GOT3 (cell line): ENCODE data around the gene RASGRP3.
A peak's percentile ranks its signal among the peaks of the same experiment; 100 is the strongest.

Experiments used
- DNase-seq: peaks from one replicate; lab custom pipeline; 2025; ENCODE audit warnings: mixed read lengths; lab: John Stamatoyannopoulos, UW

Gene RASGRP3

GRCh38 chr2:33525666-33526065 is 49.2 kb downstream of the RASGRP3 start:
- DNase-seq: no peak

- no peak for DNase-seq
These were observed 49.7 kb downstream of the RASGRP3 start for GRCh38 chr2:33526132-33526531.

- DNase-seq: no peak
These were observed 50.5 kb downstream of the RASGRP3 start for GRCh38 chr2:33526921-33527320.

DNA sequence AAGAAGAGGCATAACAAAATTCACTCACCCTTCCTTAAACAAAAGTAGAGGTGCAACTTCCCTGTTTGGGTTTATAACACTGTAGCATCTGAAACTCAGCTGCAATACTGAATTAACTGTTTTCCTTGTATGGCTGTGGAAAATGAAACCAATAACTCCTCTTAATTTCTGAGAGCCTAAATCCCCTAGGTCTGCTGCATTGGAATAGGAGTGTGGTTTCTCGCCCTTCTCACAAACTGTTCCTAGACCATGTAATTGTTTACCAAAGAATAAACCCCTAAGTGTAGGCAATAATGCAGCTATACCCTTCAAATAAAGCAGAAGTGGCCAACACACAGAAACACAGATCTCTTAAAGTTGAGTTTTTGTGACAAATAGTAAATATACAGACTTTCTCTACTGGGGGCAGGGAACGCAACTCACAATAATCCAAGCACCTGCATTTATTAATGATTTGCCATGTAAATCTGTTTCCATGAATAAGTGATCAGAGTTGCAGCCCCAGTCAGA is 52.0 kb downstream of the RASGRP3 start:
- DNase-seq: no peak

- peak; percentile 13 for DNase-seq
These were observed 53.5 kb downstream of the RASGRP3 start for GRCh38 chr2:33529771-33530481.

DNA sequence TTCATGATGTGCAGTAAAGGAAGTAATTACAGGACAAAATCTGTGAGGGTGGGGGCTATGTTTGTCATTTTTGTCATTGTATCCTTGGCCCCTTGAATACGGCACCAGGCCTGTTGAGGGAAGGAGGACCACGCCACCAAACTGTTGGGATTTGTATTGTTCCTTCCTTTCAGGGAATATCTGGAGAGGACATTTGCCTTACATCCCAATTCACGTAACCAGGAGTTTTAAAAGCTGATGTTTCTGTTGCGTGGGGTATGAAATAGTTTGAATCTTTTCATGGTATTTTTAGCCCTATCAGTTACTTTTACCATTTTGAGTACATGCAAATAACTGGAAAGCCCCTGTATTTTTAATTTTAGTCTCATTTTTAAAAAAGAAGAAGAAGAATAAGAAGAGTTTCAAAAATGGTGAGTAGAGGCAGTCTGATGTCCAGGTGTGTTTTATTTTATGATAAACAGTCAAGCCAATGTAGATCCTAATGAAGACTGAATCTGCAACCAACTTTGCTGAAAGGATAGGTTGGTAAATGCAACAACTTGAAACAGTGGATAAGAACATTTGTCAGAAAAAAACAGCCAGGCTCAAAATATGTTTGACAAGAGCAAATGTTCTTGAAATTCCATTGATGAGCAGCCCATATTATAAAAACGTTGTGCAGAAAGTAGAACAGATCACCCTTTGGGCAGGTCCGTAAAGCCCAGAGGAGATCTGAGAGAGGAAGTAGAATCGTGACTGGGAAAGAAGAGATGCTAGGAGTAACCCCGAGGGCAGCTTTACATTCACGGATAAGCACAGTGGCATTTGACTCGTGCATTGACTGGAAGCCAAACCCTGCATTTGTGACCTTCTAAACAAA is 54.5 kb downstream of the RASGRP3 start:
- DNase-seq: no peak

- no peak for DNase-seq
These were observed 55.2 kb downstream of the RASGRP3 start for GRCh38 chr2:33531549-33532059.

DNA sequence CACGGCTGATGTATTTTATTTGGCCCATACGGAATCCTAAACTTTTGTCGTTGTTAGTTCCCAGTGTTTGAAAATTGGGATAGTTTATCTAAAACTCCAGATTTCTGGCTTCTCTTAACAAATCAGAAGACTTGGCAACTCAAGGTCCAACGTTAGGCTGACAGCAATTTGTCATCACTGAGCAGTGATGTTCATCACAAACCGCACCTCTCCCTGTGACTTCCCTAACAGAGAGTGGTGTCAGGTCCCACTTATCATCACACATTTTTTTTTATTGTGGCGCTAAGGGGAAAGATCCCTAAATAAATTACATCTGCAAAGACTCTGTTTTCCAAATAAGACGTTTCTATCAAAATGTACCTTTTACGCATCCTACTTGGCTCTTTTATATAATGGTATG is 55.7 kb downstream of the RASGRP3 start:
- DNase-seq: no peak

GRCh38 chr2:33532966-33533365 is 56.5 kb downstream of the RASGRP3 start:
- no peak for DNase-seq

GRCh38 chr2:33535421-33535820 is 59.0 kb downstream of the RASGRP3 start:
- DNase-seq: no peak

DNA sequence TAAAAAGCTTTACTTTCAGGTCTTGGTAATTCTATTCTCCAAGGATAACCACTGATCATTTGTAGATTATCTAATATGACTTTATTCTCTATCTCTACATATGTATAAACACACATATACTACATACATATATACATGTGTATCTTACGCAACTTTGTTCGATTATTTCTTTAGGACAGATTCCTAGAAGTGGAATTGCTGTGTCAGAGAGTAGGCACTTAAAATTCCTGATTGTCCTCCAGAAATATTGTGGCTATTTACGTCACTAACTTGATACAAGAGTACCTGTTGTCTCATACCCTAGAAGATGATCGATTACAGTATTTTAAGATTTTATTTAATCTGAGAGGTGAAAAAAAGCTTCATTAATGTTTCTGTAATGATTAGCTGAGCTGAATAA is 64.8 kb downstream of the RASGRP3 start:
- DNase-seq: no peak

- no peak for DNase-seq
These were observed 73.8 kb downstream of the RASGRP3 start for GRCh38 chr2:33550206-33550605.

DNA sequence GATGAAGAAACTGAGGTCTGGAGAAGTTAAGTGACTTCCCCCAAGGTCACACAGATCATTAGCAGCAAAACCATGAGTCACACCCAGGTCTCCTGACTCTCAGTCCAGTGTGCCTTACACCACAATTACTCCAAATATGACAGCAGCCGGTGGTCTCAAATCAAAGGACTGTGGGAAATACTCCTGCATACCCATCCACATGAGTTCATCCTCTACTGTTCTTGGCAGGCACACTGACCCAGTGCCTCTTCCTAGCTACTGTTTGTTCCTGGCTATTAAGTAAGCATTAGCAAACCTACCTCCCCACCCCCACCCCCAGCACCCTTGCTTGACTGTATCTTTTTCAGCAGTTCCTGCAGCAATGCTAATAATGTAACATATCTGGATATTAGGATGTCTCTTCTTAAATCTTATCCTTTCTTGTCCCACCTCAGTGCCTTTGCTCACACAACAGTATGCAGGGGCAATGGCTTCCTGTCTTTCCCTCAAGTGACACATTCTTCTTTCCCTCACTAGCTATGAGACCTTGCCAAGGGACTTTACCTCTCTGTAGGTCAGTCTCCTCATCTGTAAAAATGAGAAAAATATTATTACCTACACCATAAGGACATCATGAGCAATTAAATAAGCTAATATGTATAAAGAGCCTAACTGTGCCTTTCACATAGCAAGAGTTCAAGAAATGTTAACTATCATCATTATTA is 76.5 kb downstream of the RASGRP3 start:
- DNase-seq: no peak

GRCh38 chr2:33555681-33556080 is 79.2 kb downstream of the RASGRP3 start:
- no peak for DNase-seq

GRCh38 chr2:33559328-33559727 is 82.9 kb downstream of the RASGRP3 start:
- DNase-seq: no peak

DNA sequence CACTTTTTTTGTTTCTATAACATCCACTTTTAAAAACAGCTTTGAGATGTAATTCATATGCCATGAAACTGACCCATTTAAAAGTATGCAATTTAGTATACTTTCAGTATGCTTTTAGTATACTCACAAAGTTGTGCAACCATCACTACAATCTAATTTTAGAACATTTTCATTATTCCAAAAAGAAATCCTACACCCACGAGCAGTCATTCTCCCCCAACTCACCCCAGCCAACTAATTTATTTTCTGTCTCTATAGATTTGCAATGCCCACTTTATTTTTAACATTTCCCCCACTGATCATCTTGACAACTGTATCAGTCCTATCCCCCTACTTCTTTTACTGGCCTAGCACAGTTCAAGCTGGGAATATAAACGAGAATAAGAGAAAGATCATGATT is 83.6 kb downstream of the RASGRP3 start:
- no peak for DNase-seq

GRCh38 chr2:33561872-33562271 is 85.4 kb downstream of the RASGRP3 start:
- no peak for DNase-seq

GRCh38 chr2:33570681-33571080 is 94.2 kb downstream of the RASGRP3 start:
- DNase-seq: no peak

DNA sequence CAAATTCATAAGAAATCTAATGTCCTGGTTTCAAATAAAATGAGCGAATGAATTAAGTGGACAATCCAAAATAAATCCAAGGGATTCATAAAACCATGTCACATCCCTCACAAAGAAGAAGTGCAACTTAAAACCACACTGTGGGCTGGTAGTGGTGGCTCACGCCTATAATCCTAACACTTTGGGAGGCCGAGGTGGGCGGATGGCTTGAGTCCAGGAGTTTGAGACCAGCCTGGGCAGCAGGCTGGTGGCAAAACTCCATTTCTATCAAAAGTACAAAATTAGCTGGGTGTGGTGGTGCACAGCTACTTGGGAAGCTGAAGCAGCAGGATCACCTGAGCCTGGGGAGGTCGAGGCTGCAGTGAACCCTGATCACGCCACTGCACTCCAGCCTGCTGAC is 97.2 kb downstream of the RASGRP3 start:
- DNase-seq: no peak

- DNase-seq: no peak
These were observed 100.6 kb downstream of the RASGRP3 start for GRCh38 chr2:33577084-33577483.

- DNase-seq: no peak
These were observed 101.2 kb downstream of the RASGRP3 start for GRCh38 chr2:33577668-33578067.

- no peak for DNase-seq
These were observed 102.8 kb downstream of the RASGRP3 start for GRCh38 chr2:33579227-33579626.
